ENCODE results near the gene HAND2.

DNA sequence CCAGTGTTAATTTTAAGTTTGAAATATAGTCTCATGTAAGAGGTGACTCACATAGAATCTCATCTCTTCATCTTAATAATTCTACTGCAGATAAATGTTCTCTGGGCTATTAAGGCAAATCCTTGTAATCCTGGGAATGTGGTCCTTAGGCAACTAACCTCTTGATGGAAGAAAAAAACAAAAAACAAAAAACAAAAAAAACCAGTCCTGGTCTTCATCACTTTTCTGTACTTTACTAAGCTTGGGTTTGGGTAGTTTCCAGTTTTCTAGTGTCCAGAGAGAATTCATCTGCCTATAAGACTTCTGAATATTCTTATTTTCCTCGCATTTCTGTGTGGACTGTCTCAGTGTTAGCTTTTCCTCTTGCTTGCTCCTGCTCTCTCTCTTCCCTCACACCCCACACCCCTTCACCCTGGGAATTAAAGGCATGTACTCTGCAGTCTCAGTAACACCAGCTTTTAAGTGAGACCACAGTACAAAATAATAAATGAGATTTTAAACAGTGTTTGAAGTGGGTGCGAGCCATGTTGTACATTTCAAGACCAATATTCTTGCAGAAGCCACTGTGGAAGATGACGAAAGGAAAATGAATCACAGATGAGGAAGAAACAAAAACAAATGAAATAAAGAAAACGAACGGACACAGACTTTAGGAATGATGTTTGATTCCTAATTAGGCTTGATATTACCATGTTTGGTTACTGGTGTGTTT, 51.7 kb downstream of the HAND2 start:
- TF ChIP-seq, protein P1, sequence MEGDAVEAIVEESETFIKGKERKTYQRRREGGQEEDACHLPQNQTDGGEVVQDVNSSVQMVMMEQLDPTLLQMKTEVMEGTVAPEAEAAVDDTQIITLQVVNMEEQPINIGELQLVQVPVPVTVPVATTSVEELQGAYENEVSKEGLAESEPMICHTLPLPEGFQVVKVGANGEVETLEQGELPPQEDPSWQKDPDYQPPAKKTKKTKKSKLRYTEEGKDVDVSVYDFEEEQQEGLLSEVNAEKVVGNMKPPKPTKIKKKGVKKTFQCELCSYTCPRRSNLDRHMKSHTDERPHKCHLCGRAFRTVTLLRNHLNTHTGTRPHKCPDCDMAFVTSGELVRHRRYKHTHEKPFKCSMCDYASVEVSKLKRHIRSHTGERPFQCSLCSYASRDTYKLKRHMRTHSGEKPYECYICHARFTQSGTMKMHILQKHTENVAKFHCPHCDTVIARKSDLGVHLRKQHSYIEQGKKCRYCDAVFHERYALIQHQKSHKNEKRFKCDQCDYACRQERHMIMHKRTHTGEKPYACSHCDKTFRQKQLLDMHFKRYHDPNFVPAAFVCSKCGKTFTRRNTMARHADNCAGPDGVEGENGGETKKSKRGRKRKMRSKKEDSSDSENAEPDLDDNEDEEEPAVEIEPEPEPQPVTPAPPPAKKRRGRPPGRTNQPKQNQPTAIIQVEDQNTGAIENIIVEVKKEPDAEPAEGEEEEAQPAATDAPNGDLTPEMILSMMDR (IDR thresholded peaks at IDR 0.05) = no peak
- TF ChIP-seq ZFX (IDR thresholded peaks at IDR 0.05; ENCODE audit: borderline replicate concordance) = no peak

All from 22Rv1 (cell line).